ENCODE results near the gene MID1.

The MID1 gene, protein sequence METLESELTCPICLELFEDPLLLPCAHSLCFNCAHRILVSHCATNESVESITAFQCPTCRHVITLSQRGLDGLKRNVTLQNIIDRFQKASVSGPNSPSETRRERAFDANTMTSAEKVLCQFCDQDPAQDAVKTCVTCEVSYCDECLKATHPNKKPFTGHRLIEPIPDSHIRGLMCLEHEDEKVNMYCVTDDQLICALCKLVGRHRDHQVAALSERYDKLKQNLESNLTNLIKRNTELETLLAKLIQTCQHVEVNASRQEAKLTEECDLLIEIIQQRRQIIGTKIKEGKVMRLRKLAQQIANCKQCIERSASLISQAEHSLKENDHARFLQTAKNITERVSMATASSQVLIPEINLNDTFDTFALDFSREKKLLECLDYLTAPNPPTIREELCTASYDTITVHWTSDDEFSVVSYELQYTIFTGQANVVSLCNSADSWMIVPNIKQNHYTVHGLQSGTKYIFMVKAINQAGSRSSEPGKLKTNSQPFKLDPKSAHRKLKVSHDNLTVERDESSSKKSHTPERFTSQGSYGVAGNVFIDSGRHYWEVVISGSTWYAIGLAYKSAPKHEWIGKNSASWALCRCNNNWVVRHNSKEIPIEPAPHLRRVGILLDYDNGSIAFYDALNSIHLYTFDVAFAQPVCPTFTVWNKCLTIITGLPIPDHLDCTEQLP

DNA sequence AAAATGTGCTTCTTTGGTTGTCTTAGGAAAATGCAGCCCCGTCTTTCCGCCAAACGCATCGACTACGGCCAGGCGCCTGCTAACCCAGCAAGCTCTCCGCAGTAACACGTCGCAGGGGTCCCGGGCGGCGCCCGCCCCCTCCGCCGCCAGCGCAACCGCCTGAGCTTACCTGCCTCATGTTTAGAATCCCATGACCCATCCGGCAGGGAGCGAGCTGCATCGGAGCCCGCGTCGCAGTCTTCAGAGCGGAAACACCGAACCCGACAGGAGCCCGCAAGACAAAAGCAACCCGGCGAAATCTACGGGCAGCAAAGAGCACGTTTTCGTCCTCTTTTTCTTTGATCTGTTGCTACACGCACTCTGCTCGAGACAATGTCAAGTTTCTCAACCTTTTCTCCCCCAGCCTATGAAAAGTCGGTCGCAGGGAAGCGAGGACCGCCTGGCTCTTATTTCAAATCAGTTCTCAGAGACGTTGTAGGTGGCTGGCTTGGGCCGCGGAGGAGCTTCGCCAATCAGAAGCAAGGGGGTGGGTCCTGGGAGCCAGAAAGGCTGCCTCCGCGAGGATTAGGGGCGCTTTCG, at the start of gene MID1:
TSS of gene MID1 (minus strand) at position 465 of the 579 bp plus-strand sequence. CDS start 53,038 bp downstream, outside the sequence.
- DNase-seq = no peak

DNA sequence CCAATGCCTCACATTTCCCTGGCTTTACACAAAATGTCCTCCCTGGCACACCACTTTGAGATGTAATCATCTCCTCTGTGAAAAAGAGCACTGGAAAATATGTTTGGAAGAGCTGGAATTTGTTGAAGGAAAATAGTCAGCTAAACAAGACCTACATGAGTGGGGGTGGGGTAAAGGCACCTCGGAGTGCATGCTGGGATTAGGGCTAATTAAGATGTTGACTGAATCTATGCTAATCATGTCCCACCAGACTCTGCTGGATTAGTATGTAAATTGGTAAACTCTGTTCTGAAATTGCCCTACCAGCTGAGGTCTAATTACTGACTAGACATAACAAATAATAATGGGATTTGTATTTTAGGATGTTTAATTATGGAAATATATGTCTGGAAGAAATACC, 46.8 kb upstream of the MID1 start:
- DNase-seq = no peak

DNA sequence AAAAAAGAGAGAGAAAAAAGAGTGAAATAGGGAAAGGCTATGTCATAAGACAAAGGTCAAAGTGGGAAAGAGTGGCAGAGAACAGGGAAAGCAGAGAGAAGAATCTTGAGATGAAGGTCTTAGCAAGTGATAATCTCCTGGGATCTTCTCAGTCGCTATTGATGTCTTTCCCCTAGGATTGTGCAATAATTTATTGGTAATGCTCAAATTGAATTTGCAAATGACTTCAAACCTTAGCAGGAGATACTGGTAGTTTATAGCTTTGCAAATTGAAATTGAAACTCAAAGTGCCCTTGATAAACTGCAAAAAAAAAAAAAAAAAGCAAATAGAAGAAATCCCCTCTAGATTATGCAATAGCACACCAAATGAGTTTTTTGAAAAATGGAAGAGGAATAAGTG, 45.7 kb upstream of the MID1 start:
- no peak for DNase-seq

DNA sequence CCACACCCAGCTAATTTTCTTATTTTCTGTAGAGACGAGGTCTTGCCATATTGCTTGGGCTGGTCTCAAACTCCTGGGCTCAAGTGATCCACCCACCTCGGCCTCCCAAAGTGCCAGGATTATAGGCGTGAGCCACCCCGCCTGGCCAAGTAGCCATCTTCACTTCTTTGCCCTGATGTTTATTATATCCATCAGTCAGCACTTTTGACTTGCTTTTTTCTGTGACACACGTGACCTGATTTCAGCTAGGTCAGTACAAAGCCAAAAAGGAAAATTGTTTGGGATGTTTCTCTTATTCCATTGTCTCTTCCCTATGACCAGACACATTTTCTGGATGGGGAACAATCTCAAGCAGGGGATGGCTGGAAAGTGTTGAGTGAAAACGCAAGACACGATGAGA, 45.3 kb upstream of the MID1 start:
- DNase-seq = no peak

DNA sequence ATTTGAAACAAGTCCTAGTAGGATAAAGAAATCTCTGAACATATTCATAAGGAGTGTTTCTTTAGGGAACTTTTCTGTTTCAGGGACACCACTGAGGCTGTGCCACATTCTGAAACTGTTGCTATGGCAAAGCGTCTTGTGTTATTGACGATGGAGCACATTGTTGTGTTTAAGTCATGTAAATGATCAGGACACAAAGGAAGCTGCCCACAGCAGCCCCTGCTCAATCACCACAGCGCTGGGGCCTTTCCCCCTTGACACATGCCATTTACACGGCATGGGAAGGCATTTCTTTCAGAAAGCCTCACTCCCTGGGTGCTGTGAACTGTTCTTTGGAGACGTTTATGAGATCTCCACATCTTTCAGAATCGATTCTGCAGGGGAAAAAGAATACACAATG, 39.8 kb upstream of the MID1 start:
- DNase-seq = no peak

DNA sequence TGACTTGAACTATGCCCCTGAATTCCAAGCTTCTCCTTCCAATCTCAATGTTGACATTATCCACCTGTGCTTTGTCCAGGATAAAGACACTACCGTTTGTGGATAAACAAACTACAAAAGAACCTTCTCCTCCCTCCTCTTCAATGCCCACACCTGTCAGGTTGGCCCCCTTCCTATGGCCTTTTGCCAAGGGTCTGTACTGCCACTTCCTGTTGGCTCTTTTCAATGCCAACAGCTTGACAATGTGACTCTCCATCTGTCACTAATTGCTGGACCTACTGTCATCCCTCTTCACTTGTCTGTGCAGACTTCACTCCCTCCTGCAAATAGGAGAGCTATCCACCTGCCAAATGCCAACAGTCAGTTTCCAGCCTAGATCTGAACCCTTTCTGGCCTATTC, 35.8 kb upstream of the MID1 start:
- no peak for DNase-seq

DNA sequence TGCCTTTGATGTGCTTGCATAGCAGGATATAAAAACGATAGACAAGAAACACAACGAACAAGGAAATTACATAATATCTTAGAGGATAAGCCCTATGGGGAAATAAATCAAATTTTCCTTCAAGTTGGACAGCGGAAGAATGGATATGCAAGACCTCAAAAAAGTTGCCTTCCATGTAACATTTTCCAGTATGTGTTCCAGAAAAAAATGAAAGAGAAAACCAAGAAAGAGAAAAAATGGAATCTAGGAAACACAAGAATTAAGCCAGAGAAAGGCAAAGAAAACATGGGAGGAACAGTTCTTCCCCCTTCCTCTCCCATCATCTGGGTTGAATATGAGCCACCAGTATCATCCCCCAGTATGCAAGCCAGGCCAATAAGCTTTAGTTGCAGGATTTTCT, 34.6 kb upstream of the MID1 start:
- no peak for DNase-seq

DNA sequence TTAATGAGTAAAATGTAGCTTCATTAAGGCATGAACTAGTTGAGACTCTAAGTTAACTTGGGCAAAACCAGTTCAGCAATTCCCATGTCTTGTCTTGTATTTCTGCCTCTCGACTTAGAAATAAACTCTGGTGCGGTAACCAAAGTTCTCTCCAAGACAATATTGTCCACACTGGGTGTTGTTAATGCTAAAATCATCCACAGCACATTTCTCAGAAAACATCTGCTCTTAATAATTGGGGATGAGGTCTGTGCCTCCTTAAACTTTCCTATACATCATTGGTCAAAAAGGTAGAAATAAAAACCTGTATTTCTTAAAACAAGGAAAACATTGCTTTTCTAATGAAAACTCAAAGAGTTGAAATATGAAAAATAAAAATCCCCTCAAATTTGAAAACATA, 32.9 kb upstream of the MID1 start:
- no peak for DNase-seq

DNA sequence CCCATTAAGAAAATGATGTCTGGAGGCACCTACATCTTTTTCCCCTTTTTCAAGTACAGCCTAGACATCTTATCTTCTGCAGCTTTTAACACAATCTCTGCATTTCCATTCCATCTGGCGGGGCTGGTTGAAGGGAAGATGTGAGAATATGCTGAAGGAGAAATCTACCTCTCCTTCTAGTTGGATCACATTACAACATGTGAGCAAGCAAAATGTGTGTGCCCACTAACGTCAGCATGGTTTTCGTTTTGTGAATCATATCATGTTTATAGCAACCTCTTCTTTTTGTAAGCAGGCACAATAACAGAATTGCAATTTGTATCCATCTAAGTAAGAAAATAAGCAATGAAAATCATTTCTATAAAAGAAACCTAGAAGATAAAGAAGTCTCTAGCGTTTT, 28.9 kb upstream of the MID1 start:
- DNase-seq = no peak

DNA sequence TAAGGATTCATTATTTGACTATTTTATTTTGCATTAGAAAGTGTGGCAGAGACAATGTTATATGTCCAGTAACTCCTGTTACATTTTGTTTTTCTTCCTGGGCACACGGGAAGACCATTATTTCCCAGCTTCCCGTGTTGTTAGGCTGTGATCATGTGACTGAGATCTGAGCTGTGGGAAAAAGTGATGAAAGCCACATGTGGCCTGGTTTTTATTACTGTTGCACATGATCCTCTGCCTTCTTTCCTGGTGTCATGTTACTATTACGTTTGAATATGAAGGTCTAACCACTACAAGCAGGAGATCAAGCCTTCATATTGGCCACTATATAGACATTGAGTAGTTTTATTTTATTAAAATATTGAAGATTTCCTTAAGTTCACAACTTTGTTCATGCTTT, 28.2 kb upstream of the MID1 start:
- DNase-seq = no peak

DNA sequence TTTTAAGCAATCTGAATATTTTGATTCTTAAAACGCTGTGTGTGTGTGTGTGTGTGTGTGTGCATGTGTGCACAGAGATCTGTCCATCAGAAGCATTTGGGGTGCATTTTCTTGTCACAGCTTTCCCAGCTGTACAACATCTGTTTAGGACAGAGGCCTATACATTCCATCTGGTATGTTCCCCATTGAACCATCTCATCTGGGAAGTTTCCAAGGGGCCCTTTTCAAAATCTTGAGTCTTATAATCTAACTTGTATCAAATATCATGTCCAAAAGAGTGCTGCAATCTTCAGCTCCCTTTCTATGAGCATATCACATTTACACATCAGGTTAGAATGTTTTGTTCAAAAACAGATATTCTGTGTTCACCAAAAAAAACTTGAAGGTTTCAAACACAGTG, 16.5 kb upstream of the MID1 start:
- DNase-seq = no peak

DNA sequence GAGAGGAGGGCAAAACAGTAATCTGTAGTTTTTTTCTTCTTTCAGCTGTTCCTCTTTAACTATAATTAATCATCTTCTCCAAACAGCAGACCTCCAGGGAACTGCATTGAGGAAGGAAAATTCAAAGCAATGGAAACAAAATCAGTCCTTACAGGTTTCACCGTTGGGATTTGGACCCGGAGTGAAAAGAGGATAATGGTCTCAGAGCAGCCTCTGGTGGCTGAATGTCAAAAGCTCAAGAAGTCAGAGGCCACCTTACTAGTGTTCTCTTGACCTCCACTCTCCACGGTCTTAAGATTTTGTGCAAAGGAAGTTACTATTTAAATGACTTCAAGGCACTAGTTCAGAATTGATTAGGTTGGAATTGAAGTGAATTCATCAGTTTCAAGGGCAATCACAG, 16.0 kb upstream of the MID1 start:
- no peak for DNase-seq

DNA sequence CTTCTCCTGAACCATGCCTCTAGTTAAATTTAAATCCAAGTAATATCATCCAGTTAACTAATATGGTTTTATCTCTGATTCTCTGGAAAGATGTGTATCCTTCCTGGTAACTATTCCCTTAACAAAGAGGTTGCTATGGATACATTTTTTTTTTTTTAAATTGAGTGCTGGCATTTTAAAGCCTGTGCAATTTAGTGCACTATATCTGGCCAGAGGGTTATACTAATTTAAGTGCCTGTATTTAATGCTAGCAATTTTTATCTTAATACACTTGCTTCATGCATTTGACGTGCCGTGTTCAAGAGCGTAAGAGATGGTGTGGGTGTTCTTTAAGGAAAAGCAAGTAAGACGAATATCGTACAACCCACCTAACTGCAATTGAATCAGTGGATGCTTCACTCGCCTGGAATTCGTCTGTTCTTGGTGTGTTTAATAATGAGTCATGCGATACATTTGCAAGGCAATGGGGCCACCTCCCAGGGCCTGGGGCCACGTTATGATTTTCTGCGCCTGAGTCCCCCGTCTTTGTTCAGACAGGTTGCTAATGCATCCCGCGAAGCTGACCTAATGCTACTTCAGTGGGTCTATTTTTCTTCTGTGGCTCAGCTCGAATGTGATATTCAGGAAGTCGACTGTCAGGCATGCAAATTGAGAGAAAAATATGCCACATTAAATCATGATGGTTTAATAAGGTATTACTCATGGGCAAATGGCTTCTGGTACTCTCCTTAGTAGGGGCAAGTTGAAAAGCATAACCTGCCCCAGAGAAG, 14.2 kb upstream of the MID1 start:
- no peak for DNase-seq

DNA sequence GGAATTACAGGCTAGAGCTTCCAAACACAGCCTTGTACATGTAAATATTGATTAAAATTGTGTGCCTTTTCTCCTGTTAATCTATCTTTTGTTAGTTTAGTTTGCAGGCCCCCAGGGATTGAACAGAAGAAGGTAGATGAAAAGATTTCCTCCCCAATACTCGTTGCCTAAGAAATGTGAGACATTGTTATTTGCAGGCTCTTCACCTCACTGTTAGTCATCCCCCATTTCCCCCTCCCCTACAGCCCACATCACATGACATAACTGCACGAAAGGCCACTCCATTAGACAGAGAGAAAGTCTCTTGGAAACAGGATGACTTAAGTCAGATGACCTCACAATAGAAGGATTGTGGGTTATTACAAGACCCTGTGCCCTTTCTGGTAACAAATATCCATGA, 13.3 kb upstream of the MID1 start:
- no peak for DNase-seq

DNA sequence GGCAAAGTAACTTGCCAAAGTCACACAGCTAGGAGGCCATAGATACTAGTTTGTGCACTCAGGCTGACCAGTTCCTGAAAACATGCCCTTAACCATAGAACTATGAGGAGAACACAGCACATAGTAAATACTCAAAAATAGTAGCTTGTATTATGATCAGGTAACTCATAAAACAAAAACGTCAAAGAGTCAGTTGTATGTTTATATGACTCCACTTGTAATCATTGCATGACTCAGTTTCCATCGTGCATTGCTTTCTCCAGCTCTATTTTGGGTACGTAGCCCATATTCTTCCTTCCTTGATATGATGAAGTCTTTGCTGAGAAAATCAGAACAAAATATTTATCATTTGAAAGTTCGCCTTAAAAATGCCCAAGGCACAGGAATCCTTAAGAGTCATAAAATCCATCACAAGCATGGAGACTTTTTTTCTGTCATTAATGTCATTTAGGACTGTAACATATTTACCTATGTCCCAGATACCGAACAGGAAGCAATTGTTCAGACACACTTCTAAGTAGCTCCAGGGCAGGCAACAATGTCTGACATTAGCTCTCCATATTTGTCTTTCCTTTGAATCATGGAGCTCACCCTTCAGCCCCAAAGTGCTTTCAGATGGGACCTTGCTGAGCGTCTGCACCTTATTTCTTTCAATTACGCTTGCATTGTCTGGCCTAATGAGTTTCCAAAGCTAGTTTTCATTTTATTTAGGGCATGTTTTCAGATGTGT, 11.2 kb upstream of the MID1 start:
- no peak for DNase-seq

DNA sequence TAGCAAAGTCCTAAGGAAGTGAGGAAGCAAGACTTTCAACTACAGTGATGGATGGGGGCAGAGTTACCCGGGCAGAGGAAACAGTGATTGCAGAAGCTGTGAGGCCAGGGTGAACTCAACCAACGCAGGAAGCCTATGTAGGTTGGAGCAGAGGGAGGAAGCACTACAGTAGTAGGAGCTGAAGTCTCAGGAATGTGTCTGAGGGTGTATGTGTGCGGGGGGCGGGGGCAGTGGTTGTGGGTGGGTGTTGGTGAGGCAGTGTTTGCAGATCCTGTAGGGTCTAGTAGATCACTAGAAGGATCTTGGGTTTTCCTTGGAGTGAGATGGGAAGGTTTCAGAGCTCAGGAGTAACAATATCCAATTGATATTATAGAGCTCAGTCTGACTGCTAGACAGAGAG, 9.9 kb upstream of the MID1 start:
- DNase-seq = no peak

DNA sequence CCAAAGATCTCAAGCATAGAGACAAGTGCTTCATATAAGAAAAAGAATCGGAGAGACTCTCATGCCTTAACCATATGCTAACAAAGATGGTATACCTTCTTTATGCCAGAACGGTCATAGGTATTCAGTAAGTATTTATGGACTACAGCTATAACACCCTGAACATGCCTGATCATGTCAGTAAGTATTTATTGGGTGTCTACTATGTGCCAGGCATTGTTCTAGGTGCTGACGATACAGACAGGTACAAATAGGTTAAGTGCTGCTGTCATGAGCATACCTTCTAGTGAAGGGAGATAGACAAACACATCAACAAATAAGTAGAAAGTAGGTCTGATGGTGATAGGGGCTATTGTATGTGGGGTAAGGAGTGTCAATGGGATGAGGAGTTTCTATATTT, 9.5 kb upstream of the MID1 start:
- DNase-seq = no peak

DNA sequence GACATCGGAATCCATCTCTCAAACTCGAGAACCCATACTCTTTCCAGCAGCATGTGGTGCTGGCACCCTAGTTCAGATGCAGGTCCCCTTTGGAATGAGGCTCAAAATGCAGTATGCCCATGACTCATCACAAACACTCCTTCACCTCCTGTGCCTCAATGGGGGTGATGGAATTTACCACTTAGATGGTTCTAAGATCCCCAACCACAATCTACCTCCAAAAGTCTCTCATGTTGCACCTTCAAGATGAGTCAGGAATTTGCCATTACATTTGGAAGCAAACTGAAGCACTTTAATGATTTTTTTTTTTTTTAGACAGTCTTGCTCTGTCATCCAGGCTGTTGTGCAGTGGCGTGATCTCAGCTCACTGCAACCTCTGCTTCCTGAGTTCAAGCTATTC, 8.5 kb upstream of the MID1 start:
- no peak for DNase-seq

DNA sequence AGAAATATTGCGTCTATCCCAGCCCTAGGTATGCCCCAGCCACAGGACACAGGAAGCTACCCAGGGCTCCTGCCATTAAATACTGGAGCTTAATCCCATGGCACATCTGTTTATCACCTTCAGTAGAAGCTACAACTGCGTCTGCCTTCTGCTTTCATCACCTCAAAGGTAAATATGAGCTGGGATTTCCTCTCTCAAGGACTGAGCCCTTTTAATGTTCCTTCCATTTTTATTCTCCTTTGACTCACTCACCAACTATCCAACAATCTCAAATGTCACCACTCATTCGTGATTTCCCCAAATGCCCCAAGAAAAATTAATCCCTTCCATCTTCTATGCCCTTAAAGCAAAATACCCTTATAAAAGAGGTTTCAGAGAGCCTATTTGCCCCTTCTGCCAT, 1.8 kb upstream of the MID1 start:
- DNase-seq = no peak

DNA sequence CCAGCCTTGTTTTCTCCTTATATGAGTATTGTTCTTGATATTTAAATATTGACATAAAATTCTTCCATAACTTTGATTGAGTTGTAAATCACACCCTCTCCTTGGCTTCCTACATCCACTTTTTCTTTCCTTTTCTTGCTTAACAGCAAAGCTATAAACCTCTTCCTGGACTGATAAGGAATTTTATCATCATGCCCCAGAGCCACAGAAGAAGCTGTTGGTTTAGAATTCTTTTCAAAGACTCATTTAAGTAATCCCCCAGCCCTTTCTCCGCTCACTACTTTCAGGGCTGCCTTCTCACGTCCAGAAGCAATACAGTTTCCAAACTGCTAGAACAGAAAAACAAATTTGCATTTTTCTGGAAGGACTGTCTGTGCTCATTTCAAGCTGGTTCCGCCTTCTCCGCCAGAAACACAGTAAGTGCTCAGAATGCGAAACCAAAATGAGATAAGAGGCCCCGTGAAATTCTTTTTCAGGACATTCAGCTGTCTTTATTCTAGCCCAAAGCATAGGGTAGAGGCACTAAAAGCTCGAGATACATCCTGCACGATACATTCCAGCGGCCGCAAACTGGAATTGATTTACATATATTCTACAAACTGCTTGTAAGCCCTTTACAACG, 849 bp downstream of the MID1 start:
- DNase-seq = no peak

DNA sequence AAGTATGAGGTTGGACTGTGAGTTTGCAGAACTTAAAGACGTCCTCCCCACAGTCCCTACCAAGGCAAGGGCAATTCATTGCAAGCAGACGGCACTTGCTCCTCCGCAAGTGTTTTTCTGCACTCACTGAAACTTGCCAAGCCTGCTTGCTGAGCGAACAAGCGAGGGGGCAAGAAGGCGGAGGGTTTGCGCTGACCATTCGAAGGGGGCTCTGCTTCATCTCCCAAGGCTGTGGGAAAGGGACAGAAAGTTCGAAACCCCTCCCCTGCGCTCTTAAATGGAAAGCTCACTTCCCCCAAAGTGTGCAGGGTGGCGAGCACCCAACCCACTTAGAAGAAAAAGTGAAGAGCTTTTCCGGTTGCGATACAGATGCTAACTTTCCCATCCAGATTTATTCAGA, 1.4 kb downstream of the MID1 start:
- no peak for DNase-seq

DNA sequence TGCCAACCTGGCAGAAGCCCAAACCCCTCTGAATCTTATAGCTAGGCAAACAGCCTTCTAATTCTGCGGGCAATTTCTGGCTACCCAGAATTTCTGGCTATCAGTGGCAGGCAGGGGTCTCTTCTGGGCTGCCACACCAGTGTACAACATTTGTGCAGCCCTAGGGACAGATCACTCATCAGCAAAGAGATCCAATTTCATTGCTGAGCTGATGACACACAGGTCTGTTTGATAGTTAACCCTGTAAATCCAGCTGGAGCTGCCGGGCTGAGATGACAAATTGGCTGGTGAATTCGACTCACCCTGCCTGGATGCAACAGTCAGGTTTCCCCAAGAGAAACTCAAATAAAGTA, 2.4 kb downstream of the MID1 start:
- no peak for DNase-seq

Data from CD4-positive, alpha-beta T cell treated with Interferon gamma for 1 hour (primary cell).